HFFc6 (cell line): ENCODE results near the gene YWHAE. TPM values are rescaled to one million over a fixed set of nuclear protein-coding genes. Genes with fewer than 3 reads are reported as not detected.
A peak's percentile ranks its signal among the peaks of the same experiment; 100 is the strongest.

ENCODE experiments used
- DNase-seq: peaks from one replicate; pipeline ENCODE4 v3.0.0-alpha.2; 2018
- H3K27ac Mint-ChIP-seq: 2 replicates; pipeline ENCODE4 v1.8.0; 2020; ENCODE audit warnings: mild to moderate bottlenecking, mixed read lengths
- H3K27me3 Mint-ChIP-seq: 2 replicates; pipeline ENCODE4 v1.8.0; 2021; ENCODE audit warnings: mild to moderate bottlenecking, moderate library complexity, mixed read lengths; ENCODE audit not compliant: insufficient read depth
- H3K36me3 Mint-ChIP-seq: 2 replicates; pipeline ENCODE4 v1.8.0; 2021; ENCODE audit warnings: low read depth, mixed read lengths
- H3K4me1 Mint-ChIP-seq: 2 replicates; pipeline ENCODE4 v1.8.0; 2020; ENCODE audit warnings: low read depth, mixed read lengths
- H3K4me3 Mint-ChIP-seq: 2 replicates; pipeline ENCODE4 v1.8.0; 2020; ENCODE audit warnings: mild to moderate bottlenecking, moderate library complexity, mixed read lengths
- H3K9me3 Mint-ChIP-seq: 2 replicates; pipeline ENCODE4 v1.8.0; 2020; ENCODE audit warnings: mild to moderate bottlenecking, mixed read lengths
- CTCF ChIP-seq: fragments of 200-600 bp; sonication (generic); IDR thresholded peaks from 2 replicates; pipeline ENCODE4 v1.5.0; 2021; ENCODE audit warnings: antibody characterized with exemption, mild to moderate bottlenecking
- total RNA-seq, 6 experiments: library from RNA; stranded (reverse); fragmentation: NEBNext Ultra II Directional; extraction: Animal tissue kit (Norgen Biotek cat#: 25700); gene quantifications; 2 replicates in 1 of 6; 3 replicates in 5 of 6; pipeline ENCODE4 v1.2.3, GENCODE V29; 2021

Gene YWHAE
- total RNA-seq, 6 experiments from 2014 or later, result 713 to 967 (median 844) TPM

- DNase-seq, result no peak
- H3K27ac Mint-ChIP-seq, result no peak overlapping the region
- no peak for TF ChIP-seq CTCF
- H3K4me3 Mint-ChIP-seq, result no peak overlapping the region
- H3K4me1 Mint-ChIP-seq, result peaks cover 74% of the 10 kb centered on the region
- peaks cover 4% of the 10 kb centered on the region; the same call in 1 of the 2 replicates for H3K36me3 Mint-ChIP-seq
- no peaks in the 10 kb centered on the region for H3K27me3 Mint-ChIP-seq
- H3K9me3 Mint-ChIP-seq, result no peaks in the 10 kb centered on the region
Observed at GRCh38 chr17:1375615-1376014, 24.4 kb downstream of the YWHAE start.

- TF ChIP-seq CTCF, result no peak
- Mint-ChIP-seq H3K27me3 (no peaks in the 10 kb centered on the region), H3K9me3 (no peaks in the 10 kb centered on the region), H3K27ac (no peak overlapping the region; the same call in 1 of the 2 replicates), H3K4me3 (no peak overlapping the region), H3K36me3 (no peaks in the 10 kb centered on the region; the same call in 1 of the 2 replicates), H3K4me1 (peaks cover 67% of the 10 kb centered on the region)
- DNase-seq, result no peak
Observed at GRCh38 chr17:1374431-1375177, 25.4 kb downstream of the YWHAE start.

GRCh38 chr17:1373707-1374237, 26.2 kb downstream of the YWHAE start:
- H3K4me1 Mint-ChIP-seq, result peaks cover 64% of the 10 kb centered on the region
- no peak overlapping the region for H3K4me3 Mint-ChIP-seq
- TF ChIP-seq CTCF, result no peak
- H3K9me3 Mint-ChIP-seq, result no peaks in the 10 kb centered on the region
- H3K36me3 Mint-ChIP-seq, result no peaks in the 10 kb centered on the region
- H3K27ac Mint-ChIP-seq, result no peak overlapping the region
- H3K27me3 Mint-ChIP-seq, result no peaks in the 10 kb centered on the region
- DNase-seq, result no peak

- peak overlapping the region; percentile 29; the same call in 1 of the 2 replicates for H3K27ac Mint-ChIP-seq
- peaks cover 2% of the 10 kb centered on the region; the same call in 1 of the 2 replicates for H3K36me3 Mint-ChIP-seq
- peaks cover 60% of the 10 kb centered on the region for H3K4me1 Mint-ChIP-seq
- no peak overlapping the region for H3K4me3 Mint-ChIP-seq
- TF ChIP-seq CTCF, result no peak
- peaks cover 1% of the 10 kb centered on the region; the same call in 1 of the 2 replicates for H3K27me3 Mint-ChIP-seq
- no peaks in the 10 kb centered on the region for H3K9me3 Mint-ChIP-seq
- DNase-seq, result no peak
Observed at GRCh38 chr17:1372618-1373017, 27.4 kb downstream of the YWHAE start.

GRCh38 chr17:1371893-1372590, 28.0 kb downstream of the YWHAE start:
- no peak for TF ChIP-seq CTCF
- no peak for DNase-seq
- H3K4me3 Mint-ChIP-seq, result no peak overlapping the region
- H3K36me3 Mint-ChIP-seq, result peaks cover 6% of the 10 kb centered on the region; the same call in 1 of the 2 replicates
- H3K27ac Mint-ChIP-seq, result peak overlapping the region; percentile 29; the same call in 1 of the 2 replicates
- H3K9me3 Mint-ChIP-seq, result no peaks in the 10 kb centered on the region
- H3K27me3 Mint-ChIP-seq, result peaks cover 1% of the 10 kb centered on the region; the same call in 1 of the 2 replicates
- H3K4me1 Mint-ChIP-seq, result peaks cover 60% of the 10 kb centered on the region
